H1 (cell line): ENCODE results near the gene KRTAP15-1. TPM values are rescaled to one million over a fixed set of nuclear protein-coding genes. Genes with fewer than 3 reads are reported as not detected.

ENCODE experiments used
- CHD2 ChIP-seq: IDR thresholded peaks from 2 replicates; pipeline ENCODE4 v1.6.1; 2012; ENCODE audit warnings: low read length, improper control_type of control experiment
- CHD7 ChIP-seq: fragments of 300-600 bp; sonication (generic); IDR thresholded peaks from 2 replicates; pipeline ENCODE4 v1.7.1; 2012; ENCODE audit warnings: low read length, moderate library complexity, mild to moderate bottlenecking, inconsistent platforms; ENCODE audit not compliant: insufficient replicate concordance
- EP300 ChIP-seq, 2 experiments: IDR thresholded peaks; 1 replicate in 1 of 2; 2 replicates in 1 of 2; pipeline ENCODE4 v1.6.1; 2011 to 2012; ENCODE audit warnings: low read depth in 2 of 2, low read length in 2 of 2, mild to moderate bottlenecking in 2 of 2, borderline replicate concordance in 1 of 2, inconsistent platforms in 1 of 2, moderate library complexity in 1 of 2
- PHF8 ChIP-seq: fragments of 200-600 bp; sonication (generic); conservative IDR thresholded peaks from 2 replicates; pipeline ENCODE4 v1.7.1; 2012; ENCODE audit warnings: low read depth, mild to moderate bottlenecking, inconsistent platforms, low read length, moderate library complexity
- SIX5 ChIP-seq: IDR thresholded peaks from 2 replicates; pipeline ENCODE4 v1.6.1; 2011; ENCODE audit warnings: mild to moderate bottlenecking, low read depth, low read length
- SRF ChIP-seq: IDR thresholded peaks from 2 replicates; pipeline ENCODE4 v1.6.1; 2011; ENCODE audit warnings: mild to moderate bottlenecking, low read depth, low read length, moderate library complexity
- polyA plus RNA-seq, 7 experiments: library from polyadenylated mRNA; depleted of rRNA in 3 of 7; stranded (reverse) in 5 of 7; unstranded in 2 of 7; fragments of >200 nt in 5 of 7; fragments of 200-250 nt in 2 of 7; gene quantifications; 1 replicate in 5 of 7; 2 replicates in 1 of 7; 4 replicates in 1 of 7; pipeline versions ENCODE4 v1.2.1 to v1.2.3, GENCODE V29; 2011 to 2013; ENCODE audit warnings: missing spikeins in 2 of 7, mixed read lengths in 2 of 7
- total RNA-seq: library from RNA; stranded (reverse); fragmentation: NEBNext Ultra II Directional; extraction: Animal tissue kit (Norgen Biotek cat#: 25700); gene quantifications from 2 replicates; pipeline ENCODE4 v1.2.1, GENCODE V29; 2021

KRTAP15-1 gene
- total and polyA plus RNA-seq, 2 of the 8 experiments (the other 6 are each of a cell fraction or from before 2014, with no cell fraction given), result not detected

GRCh38 chr21:30486180-30486579 is 46.1 kb downstream of the KRTAP15-1 start (continued):
- TF ChIP-seq PHF8, result no peak
- no peak for TF ChIP-seq CHD2
- TF ChIP-seq SRF, result no peak
- no peak for TF ChIP-seq SIX5
- no peak for TF ChIP-seq EP300 (IDR thresholded peaks at IDR 0.05; ENCODE audit: borderline replicate concordance in 1 of 2, low read depth in 2 of 2, low read length in 2 of 2)
- TF ChIP-seq CHD7, result no peak
